NCI-H82 treated with DMSO at 0.1 percent for 48 hours (cell line): ENCODE results near the gene TMEM81.

Experiments
- DNase-seq: peaks from one replicate; lab custom pipeline; 2025; ENCODE audit not compliant: unreplicated experiment; lab: John Stamatoyannopoulos, UW

TMEM81 gene

GRCh38 chr1:205084360-205084759 is at the start of gene TMEM81:
TMEM81 (minus strand) TSS chr1:205084460; CDS start chr1:205084320, 140 bp downstream.
- DNase-seq = no peak

GRCh38 chr1:205133287-205133686 is 49.0 kb upstream of the TMEM81 start:
- DNase-seq = no peak

- peak; percentile 17 for DNase-seq
These were observed 45.3 kb upstream of the TMEM81 start for GRCh38 chr1:205129447-205130029.

GRCh38 chr1:205128050-205128449 is 43.8 kb upstream of the TMEM81 start:
- DNase-seq = no peak

- no peak for DNase-seq
These were observed 43.4 kb upstream of the TMEM81 start for GRCh38 chr1:205127646-205128045.

- no peak for DNase-seq
These were observed 40.5 kb upstream of the TMEM81 start for GRCh38 chr1:205124726-205125125.

GRCh38 chr1:205122489-205122882 is 38.2 kb upstream of the TMEM81 start:
- DNase-seq = no peak

GRCh38 chr1:205121660-205122488 is 37.6 kb upstream of the TMEM81 start, which contains the start of gene RBBP5:
RBBP5 (minus strand) TSS chr1:205121978; CDS start chr1:205121873, 105 bp downstream.
- DNase-seq = peak; percentile 98

GRCh38 chr1:205118752-205119151 is 34.5 kb upstream of the TMEM81 start:
- DNase-seq = no peak

GRCh38 chr1:205111354-205111753 is 27.1 kb upstream of the TMEM81 start:
- no peak for DNase-seq

GRCh38 chr1:205109711-205110110 is 25.5 kb upstream of the TMEM81 start:
- DNase-seq = no peak

GRCh38 chr1:205109269-205109668 is 25.0 kb upstream of the TMEM81 start:
- no peak for DNase-seq

GRCh38 chr1:205108464-205108863 is 24.2 kb upstream of the TMEM81 start:
- no peak for DNase-seq

- no peak for DNase-seq
These were observed 23.1 kb upstream of the TMEM81 start for GRCh38 chr1:205107327-205107726.

- no peak for DNase-seq
These were observed 18.1 kb upstream of the TMEM81 start for GRCh38 chr1:205102404-205102803.

GRCh38 chr1:205098242-205098641 is 14.0 kb upstream of the TMEM81 start:
- no peak for DNase-seq

GRCh38 chr1:205095422-205095821 is 11.2 kb upstream of the TMEM81 start:
- DNase-seq = no peak

- DNase-seq = no peak
These were observed 6.9 kb upstream of the TMEM81 start for GRCh38 chr1:205091043-205091740.

GRCh38 chr1:205088341-205088740 is 4.1 kb upstream of the TMEM81 start:
- no peak for DNase-seq

- peak; percentile 71 for DNase-seq
These were observed 1.8 kb downstream of the TMEM81 start for GRCh38 chr1:205082431-205082830.

- no peak for DNase-seq
These were observed 6.3 kb downstream of the TMEM81 start for GRCh38 chr1:205077934-205078311.
